ENCODE measurements around the gene ZNF343.
"Not testable (repeated sequence)": the region's sequence is repeated elsewhere in the genome, so short reads cannot be mapped to it uniquely, and the experiment has no call there.

The ZNF343 gene

GRCh38 chr20:2524709-2525506, 16.2 kb upstream of the ZNF343 start:
- no peak overlapping the region for H2BK120ac ChIP-seq (ENCODE audit: low read depth, low read length)
- H4K8ac ChIP-seq (ENCODE audit: low read depth, low read length) = no peak overlapping the region
- no peaks in the 10 kb centered on the region for H3K79me1 ChIP-seq (ENCODE audit: low read length)
- H3K18ac ChIP-seq (ENCODE audit: low read length) = peak overlapping the region; percentile 35
- no peaks in the 10 kb centered on the region for H3K4me1 ChIP-seq (ENCODE audit: control insufficient read depth, low read depth, low read length)
- peak; percentile 52 for DNase-seq
- H2BK5ac ChIP-seq (ENCODE audit: low read length) = no peak overlapping the region
- H3K4me3 ChIP-seq (ENCODE audit: low read length) = peak overlapping the region; percentile 49
- peaks cover 12% of the 10 kb centered on the region for H3K27me3 ChIP-seq (ENCODE audit: insufficient read depth, low read length, poor library complexity)
- H2BK15ac ChIP-seq (replicated peaks; ENCODE audit: low read depth) = no peak overlapping the region
- no CpG with 5 or more reads among the region's 64 CpGs for WGBS (ENCODE audit: extremely low coverage, insufficient coverage, low lambda C conversion rate)
- peak overlapping the region; percentile 84 for H3K56ac ChIP-seq (ENCODE audit: low read length)
- H2AK5ac ChIP-seq (ENCODE audit: low read length) = no peak overlapping the region
- H3K36me3 ChIP-seq (ENCODE audit: control insufficient read depth, insufficient read depth, low read length) = no peaks in the 10 kb centered on the region
- H3K23ac ChIP-seq (ENCODE audit: low read length) = no peak overlapping the region
- no peak overlapping the region for H3K4ac ChIP-seq (ENCODE audit: low read depth, low read length)
- peak overlapping the region; percentile 76 for H3K9ac ChIP-seq (ENCODE audit: low read length)
- H3K79me2 ChIP-seq (ENCODE audit: control insufficient read depth, insufficient read depth, low read length) = no peaks in the 10 kb centered on the region
- no peak overlapping the region for H4K5ac ChIP-seq (ENCODE audit: low read length)
- H3K27ac ChIP-seq (ENCODE audit: low read depth, low read length) = no peak overlapping the region
- peak overlapping the region; percentile 69 for H3K4me2 ChIP-seq (ENCODE audit: low read length)

GRCh38 chr20:2523919-2524708, 15.4 kb upstream of the ZNF343 start:
- Histone ChIP-seq H3K23ac (ENCODE audit: low read length) (no peak overlapping the region), H2AK5ac (ENCODE audit: low read length) (no peak overlapping the region), H3K27me3 (ENCODE audit: insufficient read depth, low read length, poor library complexity) (peaks cover 12% of the 10 kb centered on the region), H2BK5ac (ENCODE audit: low read length) (no peak overlapping the region), H3K4me1 (ENCODE audit: control insufficient read depth, low read depth, low read length) (no peaks in the 10 kb centered on the region), H3K79me1 (ENCODE audit: low read length) (no peaks in the 10 kb centered on the region), H3K4ac (ENCODE audit: low read depth, low read length) (no peak overlapping the region), H3K56ac (ENCODE audit: low read length) (peak overlapping the region; percentile 84), H3K4me2 (ENCODE audit: low read length) (peak overlapping the region; percentile 69), H3K27ac (ENCODE audit: low read depth, low read length) (no peak overlapping the region), H4K5ac (ENCODE audit: low read length) (no peak overlapping the region), H2BK120ac (ENCODE audit: low read depth, low read length) (no peak overlapping the region), H3K18ac (ENCODE audit: low read length) (peak overlapping the region; percentile 35), H3K36me3 (ENCODE audit: control insufficient read depth, insufficient read depth, low read length) (no peaks in the 10 kb centered on the region), H3K4me3 (ENCODE audit: low read length) (peak overlapping the region; percentile 49), H3K79me2 (ENCODE audit: control insufficient read depth, insufficient read depth, low read length) (no peaks in the 10 kb centered on the region), H3K9ac (ENCODE audit: low read length) (peak overlapping the region; percentile 76), H4K8ac (ENCODE audit: low read depth, low read length) (no peak overlapping the region), H2BK15ac (replicated peaks; ENCODE audit: low read depth) (no peak overlapping the region)
- WGBS (ENCODE audit: extremely low coverage, insufficient coverage, low lambda C conversion rate) = no CpG with 5 or more reads among the region's 26 CpGs
- DNase-seq = peak; percentile 83

- not testable (repeated sequence) for H3K4me2 ChIP-seq (ENCODE audit: low read length); H3K56ac ChIP-seq (ENCODE audit: low read length); H3K4ac ChIP-seq (ENCODE audit: low read depth, low read length); H2BK5ac ChIP-seq (ENCODE audit: low read length); DNase-seq; H3K79me2 ChIP-seq (ENCODE audit: control insufficient read depth, insufficient read depth, low read length); H3K4me1 ChIP-seq (ENCODE audit: control insufficient read depth, low read depth, low read length); H3K4me3 ChIP-seq (ENCODE audit: low read length); H2BK15ac ChIP-seq (replicated peaks; ENCODE audit: low read depth); H3K9ac ChIP-seq (ENCODE audit: low read length); H3K27ac ChIP-seq (ENCODE audit: low read depth, low read length); H3K23ac ChIP-seq (ENCODE audit: low read length); H4K5ac ChIP-seq (ENCODE audit: low read length); H2BK120ac ChIP-seq (ENCODE audit: low read depth, low read length); H3K79me1 ChIP-seq (ENCODE audit: low read length); H2AK5ac ChIP-seq (ENCODE audit: low read length); H3K18ac ChIP-seq (ENCODE audit: low read length); H4K8ac ChIP-seq (ENCODE audit: low read depth, low read length); H3K36me3 ChIP-seq (ENCODE audit: control insufficient read depth, insufficient read depth, low read length)
- H3K27me3 ChIP-seq (ENCODE audit: insufficient read depth, low read length, poor library complexity) = peaks cover 12% of the 10 kb centered on the region
- WGBS (ENCODE audit: extremely low coverage, insufficient coverage, low lambda C conversion rate) = no CpG with 5 or more reads among the region's 5 CpGs
Measured at GRCh38 chr20:2522826-2523429, 14.2 kb upstream of the ZNF343 start.

DNA sequence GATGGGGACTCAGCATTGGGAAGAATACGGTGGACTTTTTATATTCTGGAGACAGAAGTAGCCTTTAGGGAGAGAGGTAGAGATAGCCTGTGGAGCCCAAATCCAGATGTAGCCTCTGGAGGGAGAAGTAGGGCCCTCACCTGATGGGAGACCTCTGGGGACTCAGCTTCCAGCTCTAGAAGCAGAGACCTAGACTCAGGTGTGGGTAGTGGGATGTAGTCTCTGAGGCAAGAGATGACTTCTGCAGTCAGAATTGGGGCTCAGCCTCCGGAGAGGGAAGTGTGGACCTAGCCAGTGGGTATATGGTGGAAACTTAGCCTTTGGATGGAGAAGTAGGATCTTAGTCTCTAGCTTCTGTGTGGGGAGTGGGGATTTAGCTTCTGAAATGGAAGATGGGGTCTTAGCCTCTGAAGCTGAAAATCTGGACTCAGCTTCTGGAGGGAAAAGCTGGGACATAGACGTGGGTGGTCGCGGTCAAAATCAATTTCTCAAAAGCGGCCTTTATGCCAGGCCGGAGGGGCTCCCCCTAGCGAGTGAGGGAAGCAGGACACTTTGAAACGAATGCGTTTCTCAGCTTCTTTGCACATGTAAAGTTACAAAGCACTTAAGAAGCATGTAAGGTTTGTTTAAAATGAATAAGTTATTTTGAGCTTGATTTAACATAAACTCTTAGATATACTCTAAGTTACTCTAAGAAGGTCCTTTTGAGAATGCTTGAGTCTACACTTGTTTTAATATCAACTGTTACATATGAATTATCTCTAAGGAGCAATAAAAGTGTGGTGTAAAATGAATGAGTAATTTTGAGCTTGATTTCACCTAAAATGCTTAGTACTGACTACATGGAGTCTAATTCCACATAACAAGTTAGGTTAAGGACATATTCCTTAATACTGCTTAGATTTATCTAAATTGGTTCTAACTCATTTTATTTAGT, 12.9 kb upstream of the ZNF343 start:
- no peak overlapping the region for H3K56ac ChIP-seq (ENCODE audit: low read length)
- no CpG with 5 or more reads among the region's 10 CpGs for WGBS (ENCODE audit: extremely low coverage, insufficient coverage, low lambda C conversion rate)
- H3K4me2 ChIP-seq (ENCODE audit: low read length) = no peak overlapping the region
- no peak overlapping the region for H2BK5ac ChIP-seq (ENCODE audit: low read length)
- peaks cover 11% of the 10 kb centered on the region for H3K27me3 ChIP-seq (ENCODE audit: insufficient read depth, low read length, poor library complexity)
- no peak overlapping the region for H3K27ac ChIP-seq (ENCODE audit: low read depth, low read length)
- peak overlapping the region; percentile 81 for H4K5ac ChIP-seq (ENCODE audit: low read length)
- no peak overlapping the region for H3K4me3 ChIP-seq (ENCODE audit: low read length)
- H3K18ac ChIP-seq (ENCODE audit: low read length) = no peak overlapping the region
- H3K36me3 ChIP-seq (ENCODE audit: control insufficient read depth, insufficient read depth, low read length) = no peaks in the 10 kb centered on the region
- no peak overlapping the region for H4K8ac ChIP-seq (ENCODE audit: low read depth, low read length)
- no peak overlapping the region for H2BK120ac ChIP-seq (ENCODE audit: low read depth, low read length)
- H3K79me1 ChIP-seq (ENCODE audit: low read length) = no peaks in the 10 kb centered on the region
- DNase-seq = peak; percentile 36
- H2AK5ac ChIP-seq (ENCODE audit: low read length) = no peak overlapping the region
- H3K9ac ChIP-seq (ENCODE audit: low read length) = no peak overlapping the region
- no peak overlapping the region for H3K23ac ChIP-seq (ENCODE audit: low read length)
- H3K79me2 ChIP-seq (ENCODE audit: control insufficient read depth, insufficient read depth, low read length) = no peaks in the 10 kb centered on the region
- H2BK15ac ChIP-seq (replicated peaks; ENCODE audit: low read depth) = no peak overlapping the region
- H3K4ac ChIP-seq (ENCODE audit: low read depth, low read length) = no peak overlapping the region
- H3K4me1 ChIP-seq (ENCODE audit: control insufficient read depth, low read depth, low read length) = no peaks in the 10 kb centered on the region

GRCh38 chr20:2520617-2521016, 11.9 kb upstream of the ZNF343 start:
- Histone ChIP-seq H3K4me1 (ENCODE audit: control insufficient read depth, low read depth, low read length) (no peaks in the 10 kb centered on the region), H2BK15ac (replicated peaks; ENCODE audit: low read depth) (no peak overlapping the region), H3K36me3 (ENCODE audit: control insufficient read depth, insufficient read depth, low read length) (no peaks in the 10 kb centered on the region), H3K4me2 (ENCODE audit: low read length) (no peak overlapping the region), H3K9ac (ENCODE audit: low read length) (no peak overlapping the region), H4K8ac (ENCODE audit: low read depth, low read length) (no peak overlapping the region), H3K79me1 (ENCODE audit: low read length) (no peaks in the 10 kb centered on the region), H2BK120ac (ENCODE audit: low read depth, low read length) (no peak overlapping the region), H3K23ac (ENCODE audit: low read length) (no peak overlapping the region), H3K18ac (ENCODE audit: low read length) (no peak overlapping the region), H4K5ac (ENCODE audit: low read length) (no peak overlapping the region), H2AK5ac (ENCODE audit: low read length) (no peak overlapping the region), H3K56ac (ENCODE audit: low read length) (no peak overlapping the region), H3K4me3 (ENCODE audit: low read length) (no peak overlapping the region), H2BK5ac (ENCODE audit: low read length) (no peak overlapping the region), H3K79me2 (ENCODE audit: control insufficient read depth, insufficient read depth, low read length) (no peaks in the 10 kb centered on the region), H3K4ac (ENCODE audit: low read depth, low read length) (no peak overlapping the region), H3K27me3 (ENCODE audit: insufficient read depth, low read length, poor library complexity) (peaks cover 10% of the 10 kb centered on the region), H3K27ac (ENCODE audit: low read depth, low read length) (no peak overlapping the region)
- WGBS (ENCODE audit: extremely low coverage, insufficient coverage, low lambda C conversion rate) = no CpG with 5 or more reads among the region's 3 CpGs
- no peak for DNase-seq
